Sigmoid colon (tissue), 4 donors: ENCODE data around the gene NRP2.

Source experiments
- CTCF ChIP-seq, 4 experiments: fragments of 450-650 bp in 3 of 4; fragments of 200-600 bp in 1 of 4; IDR thresholded peaks; one replicate each; pipeline ENCODE4 v1.5.1; 2016 to 2019; ENCODE audit warnings: antibody characterized with exemption in 4 of 4, mild to moderate bottlenecking in 3 of 4, moderate library complexity in 2 of 4
- EP300 ChIP-seq, 4 donors: sonication (generic); formaldehyde crosslinking; IDR thresholded peaks; one replicate each; pipeline ENCODE4 v1.6.1; 2017; ENCODE audit warnings: antibody characterized with exemption in 4 of 4
- POLR2A ChIP-seq, 2 donors: fragments of 450-650 bp; IDR thresholded peaks; one replicate each; pipeline ENCODE4 v1.6.1; 2016; ENCODE audit warnings: antibody characterized with exemption in 2 of 2, mild to moderate bottlenecking in 2 of 2, moderate library complexity in 2 of 2
- POLR2AphosphoS5 ChIP-seq, 4 donors: sonication (generic); formaldehyde crosslinking; IDR thresholded peaks; one replicate each; pipeline ENCODE4 v1.6.1; 2017; ENCODE audit warnings: antibody characterized with exemption in 4 of 4

- TF ChIP-seq POLR2A (IDR thresholded peaks at IDR 0.05) (no peak), CTCF (IDR thresholded peaks at IDR 0.05) (no peak), EP300 (IDR thresholded peaks at IDR 0.05) (no peak), POLR2AphosphoS5 (IDR thresholded peaks at IDR 0.05) (no peak)
These were observed 87.6 kb downstream of the NRP2 start for GRCh38 chr2:205769879-205770278.
